ENCODE data around the gene VWDE. TPM values are rescaled to one million over a fixed set of nuclear protein-coding genes. Genes with fewer than 3 reads are reported as not detected.

The VWDE gene
- total RNA-seq, 1 donor from 2014 or later = 1.4 TPM

DNA sequence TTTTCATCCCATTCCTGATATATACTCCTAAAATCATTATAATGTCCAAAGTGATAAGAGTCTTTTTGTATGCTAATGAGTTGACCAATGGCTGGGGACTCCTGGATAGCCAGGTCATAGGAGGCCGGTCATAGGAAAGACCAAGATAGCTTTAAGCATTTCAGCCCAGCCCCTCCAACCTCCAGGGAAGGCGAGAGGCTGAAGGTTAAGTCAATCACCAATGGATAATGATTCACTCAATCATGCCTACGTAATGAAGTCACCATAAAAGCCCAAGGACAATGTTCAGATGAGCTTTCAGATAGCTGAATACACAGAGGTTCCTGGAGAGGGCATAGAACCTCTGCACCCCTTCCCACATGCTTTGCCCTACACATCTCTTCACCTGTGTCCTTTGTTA is 75.7 kb downstream of the VWDE start:
- no peak for DNase-seq

GRCh38 chr7:12325646-12326045 is 78.0 kb downstream of the VWDE start:
- no peak for DNase-seq

DNA sequence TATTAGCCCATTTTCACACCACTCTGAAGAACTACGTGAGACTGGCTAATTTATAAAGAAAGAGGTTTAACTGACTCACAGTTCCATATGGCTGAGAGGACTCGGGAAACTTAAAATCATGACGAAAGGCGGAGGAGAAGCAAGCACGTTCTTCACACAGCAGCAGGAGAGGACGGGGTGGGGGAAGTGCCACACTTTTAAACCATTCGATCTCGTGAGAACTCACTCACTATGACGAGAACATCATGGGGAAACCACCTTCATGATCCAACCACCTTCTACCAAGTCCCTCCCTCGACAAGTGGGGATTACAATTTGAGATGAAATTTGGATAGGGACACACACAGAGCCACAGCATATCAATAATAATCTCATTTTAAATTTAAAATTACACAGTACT is 80.2 kb downstream of the VWDE start:
- no peak for DNase-seq

DNA sequence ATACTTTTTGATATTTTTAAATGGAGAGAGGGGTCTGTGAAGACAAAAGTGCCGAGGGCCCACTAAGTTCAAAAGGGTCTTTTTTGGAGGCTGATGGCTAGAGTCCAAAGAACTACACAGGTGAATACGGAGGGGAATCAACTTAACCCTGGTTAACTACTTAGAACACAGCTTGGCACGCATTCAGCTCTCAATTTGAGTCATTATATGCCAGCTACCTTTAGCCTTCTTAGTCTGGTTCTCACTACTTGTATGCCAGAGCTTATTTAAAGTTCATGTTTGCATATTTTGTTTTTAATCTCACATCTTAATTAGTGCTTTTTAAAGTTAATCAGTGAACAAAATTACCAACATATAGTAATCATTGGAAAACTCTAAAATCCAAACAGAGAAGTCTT is 80.8 kb downstream of the VWDE start:
- no peak for DNase-seq

DNA sequence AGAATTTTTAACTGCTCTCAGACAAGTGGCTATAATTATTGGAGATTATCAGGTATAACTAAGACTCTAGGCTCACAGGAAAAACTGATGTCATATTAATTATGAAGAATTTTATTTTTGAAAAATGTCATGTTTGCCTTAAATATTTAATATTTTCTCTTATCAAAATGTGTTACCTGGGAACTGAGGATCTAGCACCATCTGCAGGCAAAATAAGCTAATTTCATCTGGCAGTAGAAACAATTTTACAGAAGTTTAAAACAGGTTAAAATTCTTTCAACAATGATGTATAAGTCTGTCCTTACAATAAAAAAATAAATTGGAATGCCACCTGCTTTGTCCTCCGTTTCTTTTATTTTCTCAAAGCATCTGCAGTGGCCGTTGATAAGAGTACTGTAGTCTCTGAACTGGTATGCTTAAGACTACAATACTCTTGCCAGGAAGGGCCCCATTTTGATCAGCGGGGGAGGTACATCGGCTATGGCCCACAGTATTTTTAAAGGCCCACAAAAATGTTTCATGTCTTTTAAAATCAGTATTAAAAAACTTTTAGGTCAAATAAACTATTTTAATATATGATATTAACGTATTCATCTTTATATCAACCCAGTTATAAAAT is 81.3 kb downstream of the VWDE start:
- no peak for DNase-seq

DNA sequence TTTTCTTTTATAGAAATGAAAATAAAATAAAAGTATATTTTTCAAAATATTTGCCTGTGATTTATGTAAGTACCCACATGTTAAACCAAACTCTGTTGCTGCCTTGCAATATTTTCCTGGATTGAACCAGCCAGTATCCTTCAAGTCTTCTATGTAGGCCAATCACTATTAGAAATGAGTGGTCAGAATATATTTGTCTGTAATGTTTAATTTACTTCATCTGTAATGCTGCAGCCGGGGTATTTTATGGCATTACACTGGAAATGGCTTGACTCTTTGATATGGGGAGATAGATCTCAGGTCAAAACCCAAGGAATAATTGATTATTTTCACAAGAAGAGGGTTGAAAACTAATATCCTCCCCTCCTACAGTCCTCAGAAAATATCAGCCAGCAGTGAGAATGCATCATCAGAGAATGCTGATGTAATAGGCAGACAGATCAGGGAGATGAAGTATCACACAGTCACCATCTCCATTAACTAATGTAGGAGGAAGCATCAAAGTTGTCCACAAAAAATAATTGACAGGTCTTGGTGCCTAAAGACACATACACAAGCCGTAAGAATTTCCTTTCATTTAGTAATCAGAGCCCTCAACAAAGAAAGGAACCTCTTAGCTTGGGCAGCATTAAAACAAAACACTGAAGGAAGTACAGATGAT is 82.5 kb downstream of the VWDE start:
- no peak for DNase-seq

- DNase-seq = no peak
Observed at GRCh38 chr7:12320241-12320986, 83.3 kb downstream of the VWDE start.

- DNase-seq = no peak
Observed at GRCh38 chr7:12317675-12318074, 86.0 kb downstream of the VWDE start.

DNA sequence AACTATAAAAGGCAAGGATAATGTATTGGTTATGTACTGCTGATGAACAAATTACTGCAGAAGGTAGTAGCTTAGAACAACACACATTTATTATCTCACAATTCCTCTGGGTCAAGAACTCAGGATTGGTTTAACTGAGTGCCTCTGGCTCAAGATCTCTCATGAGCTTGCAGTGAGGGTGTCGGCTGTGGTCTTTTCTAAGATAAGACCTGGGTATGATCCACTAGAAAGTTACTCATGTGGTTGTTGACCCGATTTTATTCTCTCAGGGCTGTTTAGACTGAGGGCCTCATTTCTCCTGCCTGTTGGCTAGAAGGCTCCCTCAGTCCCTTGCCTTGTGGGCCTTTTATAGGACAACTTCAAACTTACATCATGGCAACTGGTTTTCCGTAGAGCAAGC is 86.7 kb downstream of the VWDE start:
- no peak for DNase-seq

GRCh38 chr7:12315049-12315448 is 88.6 kb downstream of the VWDE start:
- no peak for DNase-seq

DNA sequence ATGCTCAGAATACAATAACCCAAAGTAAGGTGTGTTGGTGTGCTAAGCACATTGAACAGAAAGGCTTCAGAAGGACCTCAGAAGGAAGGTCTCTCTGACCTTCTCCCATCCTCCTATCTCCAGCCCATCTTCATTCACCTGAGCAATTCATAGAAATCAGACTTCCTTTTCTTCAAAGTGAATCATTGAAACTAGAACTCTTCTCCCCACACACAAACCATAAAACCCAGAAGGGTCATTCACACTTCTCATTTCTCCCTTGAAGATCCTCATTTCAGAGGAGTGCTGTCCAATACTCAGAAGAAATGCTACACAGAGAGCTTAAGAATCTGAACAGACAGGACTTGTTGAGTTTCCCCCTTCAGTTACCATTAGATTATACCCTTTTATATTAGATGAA is 89.5 kb downstream of the VWDE start:
- DNase-seq = no peak

- DNase-seq = no peak
Observed at GRCh38 chr7:12305502-12305901, 98.2 kb downstream of the VWDE start.

- no peak for DNase-seq
Observed at GRCh38 chr7:12303495-12303894, 100.2 kb downstream of the VWDE start.

GRCh38 chr7:12303062-12303461 is 100.6 kb downstream of the VWDE start:
- DNase-seq = no peak

DNA sequence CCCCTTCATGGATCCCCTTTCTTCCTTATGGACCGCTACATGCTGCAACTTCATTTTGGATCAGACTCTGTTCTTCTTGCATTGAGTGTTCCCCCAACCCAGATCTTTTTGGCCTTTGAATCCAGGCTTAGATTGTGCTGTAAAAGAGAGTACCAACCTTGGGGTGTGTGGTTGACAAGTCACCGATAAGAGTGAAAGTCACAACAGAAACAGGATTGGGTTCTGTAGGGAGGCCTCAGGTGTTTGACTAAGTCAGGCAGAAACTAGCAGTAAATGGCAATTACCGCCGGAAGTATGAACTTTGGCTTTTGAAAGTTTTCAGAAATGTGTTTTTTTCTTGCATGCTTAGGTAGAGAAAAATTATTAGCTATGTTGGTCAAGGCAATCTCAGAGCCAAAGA is 103.2 kb downstream of the VWDE start:
- DNase-seq = no peak

GRCh38 chr7:12299367-12299766 is 104.3 kb downstream of the VWDE start:
- no peak for DNase-seq

GRCh38 chr7:12297283-12298108 is 106.2 kb downstream of the VWDE start:
- no peak for DNase-seq

DNA sequence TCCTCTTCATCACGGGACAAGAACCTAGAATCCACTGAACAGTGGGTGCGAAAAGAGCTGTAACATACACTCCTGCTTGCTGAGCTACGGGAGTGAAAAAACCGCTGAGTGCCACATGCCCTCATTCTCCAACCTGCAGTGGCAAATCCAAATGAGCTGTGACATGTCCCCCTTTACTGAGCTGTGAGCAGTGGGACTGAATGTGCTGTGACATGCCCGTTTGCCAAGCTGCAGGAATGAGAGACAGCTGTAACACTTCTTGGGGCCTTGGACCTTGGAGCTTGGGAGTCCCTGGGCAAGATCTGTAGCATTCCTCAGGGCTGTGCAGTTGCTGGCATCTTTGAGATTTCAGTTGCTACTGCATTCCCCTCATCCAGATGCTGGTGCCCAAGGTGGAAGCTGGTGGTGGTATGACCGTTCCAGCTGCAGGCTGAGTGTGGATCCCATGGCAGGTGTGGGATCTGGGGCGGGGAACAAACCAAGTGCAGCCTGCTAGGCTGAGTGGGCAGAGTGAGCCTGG is 107.6 kb downstream of the VWDE start:
- no peak for DNase-seq

DNA sequence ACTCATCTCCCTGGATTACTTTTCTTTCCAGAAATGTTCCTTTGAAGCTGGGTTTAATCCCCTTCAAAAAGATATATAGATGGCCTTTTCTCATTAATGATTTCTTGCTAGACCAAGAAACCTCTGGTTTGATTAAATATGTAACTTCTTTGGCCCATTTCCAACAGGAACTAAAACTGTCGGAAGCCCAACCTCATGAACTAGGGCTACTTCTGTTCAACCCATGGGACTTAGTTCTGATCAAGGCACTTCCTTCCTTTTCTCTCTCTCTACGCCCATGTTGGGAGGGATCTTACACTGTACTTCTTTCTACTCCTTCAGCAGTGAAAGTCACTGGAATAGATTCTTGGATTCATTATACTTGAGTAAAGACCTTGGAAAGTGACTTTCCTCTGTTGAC is 109.0 kb downstream of the VWDE start:
- no peak for DNase-seq

DNA sequence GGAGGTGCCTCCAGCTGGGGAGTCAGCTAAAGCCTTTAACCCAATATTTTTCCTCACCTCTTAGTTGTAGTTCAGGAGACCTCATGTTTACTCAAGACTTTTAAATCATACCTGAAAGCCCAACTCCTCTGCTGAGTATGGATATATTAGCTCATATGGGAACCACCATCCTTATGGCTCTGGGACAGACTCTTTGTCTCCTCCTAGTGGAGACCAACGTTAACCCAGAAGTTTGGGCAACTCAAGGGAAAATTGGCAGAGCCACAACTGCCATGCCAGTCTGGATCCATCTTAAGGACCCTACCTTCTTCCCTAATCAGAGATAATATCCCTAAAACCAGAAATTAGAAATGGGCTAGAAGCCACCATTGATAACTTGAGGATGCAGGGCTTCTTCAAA is 111.8 kb downstream of the VWDE start:
- DNase-seq = no peak

- DNase-seq = no peak
Observed at GRCh38 chr7:12290761-12291160, 112.9 kb downstream of the VWDE start.

GRCh38 chr7:12289996-12290395 is 113.7 kb downstream of the VWDE start:
- DNase-seq = no peak

GRCh38 chr7:12287901-12288300 is 115.8 kb downstream of the VWDE start:
- no peak for DNase-seq

All from occipital lobe (tissue), 2 donors.